ENCODE measurements around the gene MACROD2.

MACROD2 gene

GRCh38 chr20:14657266-14658005, 662.1 kb downstream of the MACROD2 start:
- H3K36me3 ChIP-seq (ENCODE audit: control insufficient read depth, insufficient read depth, low read length) = no peaks in the 10 kb centered on the region
- no peak overlapping the region for H3K4me3 ChIP-seq (ENCODE audit: insufficient read depth, low read depth, low read length)
- 80 to 100% methylated on average over 1 to 2 of the region's 4 CpGs for WGBS, 2 experiments
- no peaks in the 10 kb centered on the region for H3K27me3 ChIP-seq (ENCODE audit: control insufficient read depth, insufficient read depth, low read length, poor library complexity, severe bottlenecking)
- no peaks in the 10 kb centered on the region for H3K9me3 ChIP-seq (ENCODE audit: control insufficient read depth, low read length)
- H3K27ac ChIP-seq (ENCODE audit: insufficient read depth, low read depth, low read length, poor library complexity, severe bottlenecking) = no peak overlapping the region
- H3K4me1 ChIP-seq (ENCODE audit: control insufficient read depth, insufficient read depth, low read length) = no peaks in the 10 kb centered on the region

- Histone ChIP-seq H3K27me3 (ENCODE audit: control insufficient read depth, insufficient read depth, low read length, poor library complexity, severe bottlenecking) (no peaks in the 10 kb centered on the region), H3K4me3 (ENCODE audit: insufficient read depth, low read depth, low read length) (no peak overlapping the region), H3K9me3 (ENCODE audit: control insufficient read depth, low read length) (no peaks in the 10 kb centered on the region), H3K36me3 (ENCODE audit: control insufficient read depth, insufficient read depth, low read length) (no peaks in the 10 kb centered on the region), H3K27ac (ENCODE audit: insufficient read depth, low read depth, low read length, poor library complexity, severe bottlenecking) (no peak overlapping the region), H3K4me1 (ENCODE audit: control insufficient read depth, insufficient read depth, low read length) (no peaks in the 10 kb centered on the region)
- WGBS, 2 experiments = 91 to 92% methylated on average over 3 of the region's 3 CpGs
Observed at GRCh38 chr20:14664101-14664500, 668.8 kb downstream of the MACROD2 start.

- H3K27me3 ChIP-seq (ENCODE audit: control insufficient read depth, insufficient read depth, low read length, poor library complexity, severe bottlenecking) = no peaks in the 10 kb centered on the region
- no peak overlapping the region for H3K4me3 ChIP-seq (ENCODE audit: insufficient read depth, low read depth, low read length)
- 93 to 98% methylated on average over 1 of the region's 1 CpG for WGBS, 2 experiments
- H3K4me1 ChIP-seq (ENCODE audit: control insufficient read depth, insufficient read depth, low read length) = no peaks in the 10 kb centered on the region
- no peak overlapping the region for H3K27ac ChIP-seq (ENCODE audit: insufficient read depth, low read depth, low read length, poor library complexity, severe bottlenecking)
- no peaks in the 10 kb centered on the region for H3K36me3 ChIP-seq (ENCODE audit: control insufficient read depth, insufficient read depth, low read length)
- H3K9me3 ChIP-seq (ENCODE audit: control insufficient read depth, low read length) = no peaks in the 10 kb centered on the region
Observed at GRCh38 chr20:14666696-14667095, 671.4 kb downstream of the MACROD2 start.

GRCh38 chr20:14667226-14667625, 671.9 kb downstream of the MACROD2 start:
- H3K9me3 ChIP-seq (ENCODE audit: control insufficient read depth, low read length) = no peaks in the 10 kb centered on the region
- no peaks in the 10 kb centered on the region for H3K4me1 ChIP-seq (ENCODE audit: control insufficient read depth, insufficient read depth, low read length)
- WGBS, 2 experiments = 100% methylated on average over 2 of the region's 2 CpGs
- no peak overlapping the region for H3K27ac ChIP-seq (ENCODE audit: insufficient read depth, low read depth, low read length, poor library complexity, severe bottlenecking)
- no peak overlapping the region for H3K4me3 ChIP-seq (ENCODE audit: insufficient read depth, low read depth, low read length)
- H3K27me3 ChIP-seq (ENCODE audit: control insufficient read depth, insufficient read depth, low read length, poor library complexity, severe bottlenecking) = no peaks in the 10 kb centered on the region
- H3K36me3 ChIP-seq (ENCODE audit: control insufficient read depth, insufficient read depth, low read length) = no peaks in the 10 kb centered on the region

- no peaks in the 10 kb centered on the region for H3K4me1 ChIP-seq (ENCODE audit: control insufficient read depth, insufficient read depth, low read length)
- H3K9me3 ChIP-seq (ENCODE audit: control insufficient read depth, low read length) = no peaks in the 10 kb centered on the region
- WGBS, 2 experiments = 95 to 98% methylated on average over 2 of the region's 2 CpGs
- no peaks in the 10 kb centered on the region for H3K27me3 ChIP-seq (ENCODE audit: control insufficient read depth, insufficient read depth, low read length, poor library complexity, severe bottlenecking)
- no peak overlapping the region for H3K27ac ChIP-seq (ENCODE audit: insufficient read depth, low read depth, low read length, poor library complexity, severe bottlenecking)
- H3K4me3 ChIP-seq (ENCODE audit: insufficient read depth, low read depth, low read length) = no peak overlapping the region
- H3K36me3 ChIP-seq (ENCODE audit: control insufficient read depth, insufficient read depth, low read length) = no peaks in the 10 kb centered on the region
Observed at GRCh38 chr20:14672066-14672465, 676.8 kb downstream of the MACROD2 start.

- Histone ChIP-seq H3K36me3 (ENCODE audit: control insufficient read depth, insufficient read depth, low read length) (no peaks in the 10 kb centered on the region), H3K27ac (ENCODE audit: insufficient read depth, low read depth, low read length, poor library complexity, severe bottlenecking) (no peak overlapping the region), H3K4me3 (ENCODE audit: insufficient read depth, low read depth, low read length) (no peak overlapping the region), H3K27me3 (ENCODE audit: control insufficient read depth, insufficient read depth, low read length, poor library complexity, severe bottlenecking) (no peaks in the 10 kb centered on the region), H3K4me1 (ENCODE audit: control insufficient read depth, insufficient read depth, low read length) (no peaks in the 10 kb centered on the region), H3K9me3 (ENCODE audit: control insufficient read depth, low read length) (no peaks in the 10 kb centered on the region)
- 96 to 97% methylated on average over 5 of the region's 5 CpGs for WGBS, 2 experiments
Observed at GRCh38 chr20:14673164-14673563, 677.8 kb downstream of the MACROD2 start.

GRCh38 chr20:14677455-14677854, 682.1 kb downstream of the MACROD2 start:
- WGBS, 2 experiments = 85 to 94% methylated on average over 2 of the region's 2 CpGs

GRCh38 chr20:14685183-14685582, 689.9 kb downstream of the MACROD2 start:
- Histone ChIP-seq H3K9me3 (ENCODE audit: control insufficient read depth, low read length) (no peaks in the 10 kb centered on the region), H3K36me3 (ENCODE audit: control insufficient read depth, insufficient read depth, low read length) (no peaks in the 10 kb centered on the region), H3K4me1 (ENCODE audit: control insufficient read depth, insufficient read depth, low read length) (no peaks in the 10 kb centered on the region), H3K27ac (ENCODE audit: insufficient read depth, low read depth, low read length, poor library complexity, severe bottlenecking) (no peak overlapping the region), H3K4me3 (ENCODE audit: insufficient read depth, low read depth, low read length) (no peak overlapping the region), H3K27me3 (ENCODE audit: control insufficient read depth, insufficient read depth, low read length, poor library complexity, severe bottlenecking) (no peaks in the 10 kb centered on the region)
- 95 to 96% methylated on average over 3 of the region's 3 CpGs for WGBS, 2 experiments

More at GRCh38 chr20:14677455-14677854, 682.1 kb downstream of the MACROD2 start:
- H3K9me3 ChIP-seq (ENCODE audit: control insufficient read depth, low read length) = no peaks in the 10 kb centered on the region
- H3K27me3 ChIP-seq (ENCODE audit: control insufficient read depth, insufficient read depth, low read length, poor library complexity, severe bottlenecking) = no peaks in the 10 kb centered on the region
- H3K4me3 ChIP-seq (ENCODE audit: insufficient read depth, low read depth, low read length) = no peak overlapping the region
- H3K36me3 ChIP-seq (ENCODE audit: control insufficient read depth, insufficient read depth, low read length) = no peaks in the 10 kb centered on the region
- H3K4me1 ChIP-seq (ENCODE audit: control insufficient read depth, insufficient read depth, low read length) = no peaks in the 10 kb centered on the region
- H3K27ac ChIP-seq (ENCODE audit: insufficient read depth, low read depth, low read length, poor library complexity, severe bottlenecking) = no peak overlapping the region

- Histone ChIP-seq H3K9me3 (ENCODE audit: control insufficient read depth, low read length) (no peaks in the 10 kb centered on the region), H3K4me3 (ENCODE audit: insufficient read depth, low read depth, low read length) (no peak overlapping the region), H3K36me3 (ENCODE audit: control insufficient read depth, insufficient read depth, low read length) (no peaks in the 10 kb centered on the region), H3K27me3 (ENCODE audit: control insufficient read depth, insufficient read depth, low read length, poor library complexity, severe bottlenecking) (no peaks in the 10 kb centered on the region), H3K27ac (ENCODE audit: insufficient read depth, low read depth, low read length, poor library complexity, severe bottlenecking) (no peak overlapping the region), H3K4me1 (ENCODE audit: control insufficient read depth, insufficient read depth, low read length) (no peaks in the 10 kb centered on the region)
- 85 to 86% methylated on average over 2 of the region's 2 CpGs for WGBS, 2 experiments
Observed at GRCh38 chr20:14687313-14687712, 692.0 kb downstream of the MACROD2 start.

GRCh38 chr20:14688005-14688404, 692.7 kb downstream of the MACROD2 start:
- H3K27ac ChIP-seq (ENCODE audit: insufficient read depth, low read depth, low read length, poor library complexity, severe bottlenecking) = no peak overlapping the region
- WGBS, 2 experiments = 75 to 86% methylated on average over 2 of the region's 2 CpGs

More at GRCh38 chr20:14688005-14688404, 692.7 kb downstream of the MACROD2 start:
- Histone ChIP-seq H3K9me3 (ENCODE audit: control insufficient read depth, low read length) (no peaks in the 10 kb centered on the region), H3K4me3 (ENCODE audit: insufficient read depth, low read depth, low read length) (no peak overlapping the region), H3K4me1 (ENCODE audit: control insufficient read depth, insufficient read depth, low read length) (no peaks in the 10 kb centered on the region), H3K27me3 (ENCODE audit: control insufficient read depth, insufficient read depth, low read length, poor library complexity, severe bottlenecking) (no peaks in the 10 kb centered on the region), H3K36me3 (ENCODE audit: control insufficient read depth, insufficient read depth, low read length) (no peaks in the 10 kb centered on the region)
